Measurements from ENCODE around the gene GRIFIN.

GRIFIN gene

DNA sequence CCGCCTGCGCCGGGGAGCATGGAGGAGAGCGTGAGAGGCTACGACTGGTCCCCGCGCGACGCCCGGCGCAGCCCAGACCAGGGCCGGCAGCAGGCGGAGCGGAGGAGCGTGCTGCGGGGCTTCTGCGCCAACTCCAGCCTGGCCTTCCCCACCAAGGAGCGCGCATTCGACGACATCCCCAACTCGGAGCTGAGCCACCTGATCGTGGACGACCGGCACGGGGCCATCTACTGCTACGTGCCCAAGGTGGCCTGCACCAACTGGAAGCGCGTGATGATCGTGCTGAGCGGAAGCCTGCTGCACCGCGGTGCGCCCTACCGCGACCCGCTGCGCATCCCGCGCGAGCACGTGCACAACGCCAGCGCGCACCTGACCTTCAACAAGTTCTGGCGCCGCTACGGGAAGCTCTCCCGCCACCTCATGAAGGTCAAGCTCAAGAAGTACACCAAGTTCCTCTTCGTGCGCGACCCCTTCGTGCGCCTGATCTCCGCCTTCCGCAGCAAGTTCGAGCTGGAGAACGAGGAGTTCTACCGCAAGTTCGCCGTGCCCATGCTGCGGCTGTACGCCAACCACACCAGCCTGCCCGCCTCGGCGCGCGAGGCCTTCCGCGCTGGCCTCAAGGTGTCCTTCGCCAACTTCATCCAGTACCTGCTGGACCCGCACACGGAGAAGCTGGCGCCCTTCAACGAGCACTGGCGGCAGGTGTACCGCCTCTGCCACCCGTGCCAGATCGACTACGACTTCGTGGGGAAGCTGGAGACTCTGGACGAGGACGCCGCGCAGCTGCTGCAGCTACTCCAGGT, 43.1 kb downstream of the GRIFIN start:
- no peak for DNase-seq (ENCODE audit: low spot score)

DNA sequence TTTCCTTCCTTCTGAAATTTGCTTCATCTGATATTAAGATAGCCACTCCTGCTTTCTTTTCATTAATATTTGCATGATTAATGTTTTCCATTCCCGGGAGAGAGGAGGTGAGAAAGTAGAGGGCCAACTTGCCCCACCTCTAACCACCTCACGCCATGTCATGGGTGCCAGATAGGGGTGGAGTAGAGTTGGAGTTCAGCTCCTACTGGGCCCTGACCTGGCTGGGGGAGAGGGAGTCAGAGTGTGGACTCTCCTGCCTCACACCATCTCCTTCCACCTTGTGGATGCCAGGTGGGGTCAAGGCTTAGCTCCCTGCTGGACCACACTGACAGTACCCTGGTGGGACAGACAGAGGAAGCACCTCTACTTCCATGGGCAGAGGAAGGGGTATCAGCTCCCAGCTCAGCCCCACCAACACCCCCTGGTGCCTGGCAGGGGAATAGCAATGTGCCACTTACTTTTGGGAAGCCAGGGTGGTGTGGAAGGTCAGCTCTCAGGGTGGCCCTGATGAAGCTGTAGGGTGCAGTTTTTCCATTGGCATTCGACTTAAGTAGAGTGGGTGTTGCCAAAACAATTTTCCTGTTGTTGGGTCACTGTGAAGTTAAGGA, 44.8 kb downstream of the GRIFIN start:
- DNase-seq (ENCODE audit: low spot score), result peak; percentile 45

DNA sequence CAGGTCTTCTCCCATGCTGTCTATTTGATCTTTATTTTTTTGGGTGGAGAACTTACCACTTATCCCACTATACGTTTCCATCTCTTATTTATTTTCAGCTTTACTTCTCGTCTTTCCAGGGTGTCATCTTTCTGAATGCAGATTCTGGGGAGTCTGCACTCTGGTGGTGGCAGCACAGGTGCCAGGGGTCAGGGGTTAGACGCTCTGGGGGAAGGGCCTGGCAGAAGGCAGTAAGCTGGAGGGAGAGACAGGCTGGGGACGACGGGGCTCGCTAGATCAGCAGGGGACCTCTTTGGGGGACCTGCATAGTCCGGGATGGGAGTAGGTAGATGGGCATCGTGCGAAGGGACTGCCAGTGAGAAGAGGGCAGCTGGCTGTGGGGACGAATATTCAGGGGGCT, 50.4 kb downstream of the GRIFIN start:
- DNase-seq (ENCODE audit: low spot score), result no peak

All from CD4-positive, alpha-beta T cell treated with Interleukin-2 at 100 ng/mL for 4 hours (primary cell).